Mammary epithelial cell (primary cell): ENCODE measurements around the gene RTCB.

Experiments used
- CTCF ChIP-seq, 2 donors: IDR thresholded peaks in 1 of 2; conservative IDR thresholded peaks in 1 of 2; 2 replicates each; pipeline ENCODE4 v1.5.1; 2011 to 2012; ENCODE audit warnings: inconsistent platforms in 2 of 2, low read length in 2 of 2, mild to moderate bottlenecking in 2 of 2, control low read depth in 1 of 2, low read depth in 1 of 2; ENCODE audit not compliant: insufficient read depth in 1 of 2; ENCODE audit errors: extremely low read depth in 1 of 2
- EZH2 ChIP-seq: IDR thresholded peaks from 2 replicates; pipeline ENCODE4 v1.6.1; 2012; ENCODE audit warnings: low read length, inconsistent platforms, borderline replicate concordance

DNA sequence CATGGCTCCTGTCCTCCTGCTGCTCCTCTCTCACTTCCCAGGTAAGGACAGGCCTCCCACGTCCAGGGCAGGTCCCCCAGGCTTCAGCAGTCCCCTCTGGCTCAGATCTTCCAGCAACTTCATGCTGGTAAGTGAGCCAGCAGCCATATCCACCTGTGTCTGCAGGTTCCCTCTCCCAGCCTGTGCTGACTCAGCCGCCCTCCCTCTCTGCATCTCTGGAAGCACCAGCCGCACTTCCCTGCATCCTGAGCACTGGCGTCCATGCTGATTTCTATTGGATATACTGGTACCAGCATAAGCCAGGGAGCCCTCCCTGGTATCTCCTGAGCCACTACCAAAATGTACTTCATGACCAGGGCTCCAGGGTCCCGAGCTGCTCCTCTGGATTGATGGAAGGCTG, 35.4 kb downstream of the RTCB start:
- TF ChIP-seq CTCF (conservative IDR thresholded peaks at IDR 0.05 in 1 of 2, IDR thresholded peaks at IDR 0.05 in 1 of 2; ENCODE audit: extremely low read depth in 1 of 2, insufficient read depth in 1 of 2, low read depth in 1 of 2, low read length in 2 of 2): no peak
- no peak for TF ChIP-seq EZH2
